COLO668 (cell line): ENCODE data around the gene CTDP1.

ENCODE experiments used
- DNase-seq: peaks from one replicate; lab custom pipeline; 2025; ENCODE audit not compliant: unreplicated experiment; lab: John Stamatoyannopoulos, UW

Gene CTDP1

DNA sequence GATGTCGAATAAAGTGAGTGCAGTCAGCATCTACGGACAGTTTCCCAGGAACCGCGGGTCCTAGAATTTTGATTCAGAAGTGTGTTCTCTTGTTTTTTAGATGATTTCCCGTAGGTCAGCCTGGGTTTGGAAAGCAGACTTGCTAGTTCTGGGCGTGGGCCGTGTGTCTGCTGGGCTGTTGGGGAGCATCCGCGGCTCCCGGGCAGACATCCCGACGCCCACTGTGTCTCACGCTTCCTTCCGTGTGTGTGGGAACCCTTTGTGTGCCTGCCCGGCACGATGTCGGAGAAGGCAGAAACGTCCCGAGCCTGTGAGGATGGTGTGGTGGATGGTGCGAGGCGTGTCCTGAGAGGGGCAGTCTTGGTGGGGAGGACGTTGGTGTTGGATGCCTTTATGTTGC lies 18.4 kb downstream of the CTDP1 start:
- no peak for DNase-seq

DNA sequence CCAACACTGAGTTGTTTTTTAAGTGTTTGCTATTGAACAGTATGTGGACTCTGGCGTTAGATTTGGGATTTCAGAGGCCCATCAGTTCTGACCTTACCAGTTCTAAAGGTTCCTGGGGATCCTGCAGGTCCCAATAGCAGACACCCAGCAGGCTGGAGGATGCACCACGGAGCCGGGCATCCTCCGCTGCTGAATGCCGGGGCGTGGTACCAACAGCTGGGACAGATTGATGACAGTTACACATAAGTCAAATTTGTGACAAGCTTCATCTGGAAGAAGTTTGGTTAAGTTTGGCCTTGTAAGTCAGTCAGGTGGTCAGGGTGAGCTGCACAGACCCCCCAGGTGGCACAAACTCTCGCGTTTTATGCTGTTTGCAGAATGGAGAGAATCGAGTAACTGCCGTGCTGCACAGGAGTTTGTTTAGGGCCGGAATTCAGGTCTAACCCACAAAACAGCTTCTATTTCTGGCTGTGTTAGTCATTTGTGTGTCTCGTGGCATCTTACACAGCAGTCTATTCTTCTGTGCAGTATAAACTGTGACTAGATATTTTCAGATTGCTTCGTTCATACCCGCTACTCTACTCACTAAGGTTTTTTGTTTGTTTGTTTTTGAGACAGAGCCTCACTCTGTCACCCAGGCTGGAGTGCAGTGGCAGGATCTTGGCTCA lies 19.2 kb downstream of the CTDP1 start:
- no peak for DNase-seq

DNA sequence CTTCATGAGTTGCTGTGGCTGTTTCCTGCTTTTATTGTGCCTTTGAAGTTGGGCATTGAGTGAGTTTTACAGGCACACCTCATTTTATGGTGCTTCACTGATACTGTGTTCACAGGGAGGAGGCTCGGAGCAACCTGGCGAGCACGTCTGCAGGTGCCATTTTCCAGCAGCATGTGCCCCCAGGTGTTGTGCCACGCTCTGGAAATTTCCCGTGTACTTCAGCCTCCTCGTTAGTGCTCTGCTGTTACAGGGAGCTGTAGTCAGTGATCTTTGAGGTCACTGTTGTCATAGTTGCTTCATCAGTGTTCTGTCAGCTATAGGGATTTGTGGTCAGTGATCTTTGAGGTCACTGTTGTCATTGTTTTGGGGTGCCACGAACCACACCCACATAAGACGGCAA lies 20.1 kb downstream of the CTDP1 start:
- no peak for DNase-seq

DNA sequence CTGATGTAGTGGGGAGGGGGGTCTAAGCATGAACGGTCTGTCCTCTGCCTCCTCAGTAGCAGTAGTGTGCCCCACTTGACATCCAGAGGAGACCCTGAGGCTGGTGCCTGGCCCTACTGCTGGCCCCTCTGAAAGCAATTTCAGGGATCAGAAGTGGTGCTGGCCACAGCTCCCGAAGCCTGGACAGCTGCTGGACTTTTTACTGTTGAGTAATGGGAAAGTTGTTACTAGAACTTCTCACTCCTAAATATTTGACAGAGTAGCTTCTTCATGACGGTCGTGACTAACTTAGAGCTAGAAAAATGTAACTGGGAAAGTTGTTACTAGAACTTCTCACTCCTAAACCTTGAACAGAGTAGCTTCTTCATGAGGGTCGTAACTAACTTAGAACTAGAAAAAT lies 23.3 kb downstream of the CTDP1 start:
- no peak for DNase-seq

DNA sequence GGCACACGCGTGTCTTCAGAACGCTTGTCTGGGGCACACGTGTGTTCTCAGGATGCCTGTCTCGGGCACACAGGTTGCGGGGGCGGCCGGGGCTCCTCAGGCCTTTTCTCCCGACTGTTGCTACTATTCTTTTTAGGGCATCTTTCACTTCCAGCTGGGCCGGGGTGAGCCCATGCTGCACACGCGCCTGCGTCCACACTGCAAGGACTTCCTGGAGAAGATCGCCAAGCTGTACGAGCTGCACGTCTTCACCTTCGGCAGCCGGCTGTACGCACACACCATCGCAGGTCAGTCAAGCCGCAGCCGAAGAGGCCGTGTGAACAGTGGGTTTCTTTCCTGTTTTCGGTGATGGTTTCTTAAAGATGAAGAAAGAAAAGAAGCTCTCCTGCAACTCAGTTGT lies 25.0 kb downstream of the CTDP1 start:
- DNase-seq: no peak

DNA sequence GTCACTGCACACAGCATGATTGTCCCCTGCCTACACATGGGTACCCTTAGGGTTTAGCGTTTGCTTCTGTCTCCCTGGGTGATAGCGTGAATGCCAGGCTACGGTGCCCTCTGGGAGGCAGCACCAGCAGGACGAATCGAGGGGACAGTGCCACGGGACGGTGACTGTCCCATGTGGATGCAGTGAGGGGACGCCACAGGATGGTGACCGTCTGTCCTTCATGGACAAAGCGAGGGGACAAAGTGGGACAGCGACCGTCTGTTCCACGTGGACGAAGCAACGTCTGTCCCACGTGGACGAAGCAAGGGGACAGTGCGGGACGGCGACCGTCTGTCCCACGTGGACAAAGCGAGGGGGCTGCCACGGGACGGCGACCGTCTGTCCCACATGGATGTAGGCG lies 25.7 kb downstream of the CTDP1 start:
- DNase-seq: no peak

DNA sequence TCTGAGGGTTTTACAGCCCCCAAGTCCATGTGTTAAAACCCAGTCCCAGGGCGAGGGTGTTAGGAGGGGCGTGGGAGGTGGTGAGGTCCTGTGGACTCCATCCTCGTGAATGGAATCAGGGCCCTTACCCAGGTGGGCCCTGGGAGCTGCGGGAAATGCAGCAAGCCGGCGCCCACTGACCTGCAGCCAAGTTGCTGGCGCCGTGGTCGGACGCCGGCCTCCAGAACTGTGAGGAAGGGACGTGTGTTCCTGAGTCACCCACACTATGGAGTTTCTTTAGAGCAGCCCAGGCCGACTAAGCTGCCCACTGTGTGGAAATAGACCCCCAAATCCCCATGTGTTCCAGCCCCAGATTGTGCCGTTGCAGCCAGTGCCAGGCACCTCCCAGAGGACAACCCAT lies 26.4 kb downstream of the CTDP1 start:
- DNase-seq: no peak

DNA sequence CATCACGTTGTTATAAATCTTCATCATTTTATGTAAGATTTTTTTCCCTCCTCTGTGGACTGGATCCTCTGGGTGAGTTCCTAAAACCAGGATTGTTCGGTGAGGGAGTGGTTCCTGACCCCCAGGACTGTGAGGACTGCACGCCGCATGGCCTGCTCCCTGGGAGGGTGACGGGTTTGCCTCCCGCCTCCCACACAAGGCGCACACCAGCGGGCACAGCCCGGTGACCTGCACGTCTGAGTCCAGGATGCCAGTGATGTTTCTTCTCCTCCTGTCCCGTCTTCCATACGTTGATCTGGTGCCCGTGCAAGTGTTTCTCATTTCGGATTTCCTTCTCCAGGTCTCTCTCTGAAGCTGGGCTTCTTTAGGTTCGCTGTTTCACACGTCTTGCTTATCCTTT lies 27.1 kb downstream of the CTDP1 start:
- DNase-seq: no peak

DNA sequence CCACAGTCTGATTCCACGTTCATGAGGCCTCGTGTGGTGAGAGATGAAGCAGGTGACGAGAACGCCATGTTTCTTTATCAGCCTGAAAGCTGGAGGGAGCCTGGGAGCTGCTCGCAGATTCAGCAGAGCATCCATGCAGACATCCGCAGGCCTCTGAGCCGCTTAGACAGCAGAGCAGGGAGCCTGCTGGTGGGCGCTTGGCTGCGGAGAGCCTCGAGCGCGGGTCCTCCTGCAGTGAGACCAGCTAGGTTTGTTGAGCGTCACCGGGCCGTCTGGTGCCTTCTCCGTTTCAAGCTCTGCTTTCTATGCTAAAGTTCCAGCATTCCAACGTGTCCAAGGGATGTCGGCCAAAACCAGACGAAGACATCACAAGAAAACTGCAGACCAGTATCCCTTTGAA lies 27.6 kb downstream of the CTDP1 start:
- DNase-seq: no peak

DNA sequence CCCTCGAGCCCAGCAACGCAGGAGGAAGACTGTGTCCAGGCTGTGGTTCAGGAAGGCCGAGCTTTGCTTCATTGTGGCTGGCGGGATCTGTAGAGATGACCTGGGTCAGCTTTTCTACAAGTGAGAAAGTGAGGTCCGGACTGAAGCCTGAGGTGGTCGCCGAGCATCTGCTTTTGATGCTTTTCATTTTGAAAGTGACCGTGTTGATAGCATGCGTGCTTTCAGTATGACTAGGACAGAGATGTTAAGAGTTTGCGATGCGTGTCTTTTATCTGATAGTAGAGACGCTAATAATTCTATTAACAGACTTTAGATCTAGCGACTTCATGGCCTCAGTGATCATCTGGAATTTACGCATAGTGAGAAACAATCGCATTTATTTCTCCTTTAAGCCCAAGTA lies 28.1 kb downstream of the CTDP1 start:
- no peak for DNase-seq

DNA sequence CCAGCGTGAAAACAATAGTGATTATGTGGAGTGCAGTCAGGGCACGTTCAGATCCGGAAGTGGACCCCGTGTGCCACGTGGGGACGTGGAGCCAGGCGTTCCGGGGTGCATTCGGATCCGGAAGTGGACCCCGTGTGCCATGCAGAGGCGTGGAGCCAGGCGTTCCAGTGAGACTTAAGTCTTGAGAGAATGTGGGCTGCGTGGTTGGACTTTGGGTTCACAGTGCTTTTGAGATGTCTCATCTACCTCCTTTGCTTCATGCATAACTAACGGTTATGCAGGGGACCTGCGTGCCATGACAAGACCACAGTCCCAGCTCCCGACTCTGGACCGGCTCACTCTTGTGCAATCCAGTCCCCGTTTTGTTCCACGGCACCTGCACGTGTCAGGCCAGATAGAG lies 28.8 kb downstream of the CTDP1 start:
- no peak for DNase-seq

DNA sequence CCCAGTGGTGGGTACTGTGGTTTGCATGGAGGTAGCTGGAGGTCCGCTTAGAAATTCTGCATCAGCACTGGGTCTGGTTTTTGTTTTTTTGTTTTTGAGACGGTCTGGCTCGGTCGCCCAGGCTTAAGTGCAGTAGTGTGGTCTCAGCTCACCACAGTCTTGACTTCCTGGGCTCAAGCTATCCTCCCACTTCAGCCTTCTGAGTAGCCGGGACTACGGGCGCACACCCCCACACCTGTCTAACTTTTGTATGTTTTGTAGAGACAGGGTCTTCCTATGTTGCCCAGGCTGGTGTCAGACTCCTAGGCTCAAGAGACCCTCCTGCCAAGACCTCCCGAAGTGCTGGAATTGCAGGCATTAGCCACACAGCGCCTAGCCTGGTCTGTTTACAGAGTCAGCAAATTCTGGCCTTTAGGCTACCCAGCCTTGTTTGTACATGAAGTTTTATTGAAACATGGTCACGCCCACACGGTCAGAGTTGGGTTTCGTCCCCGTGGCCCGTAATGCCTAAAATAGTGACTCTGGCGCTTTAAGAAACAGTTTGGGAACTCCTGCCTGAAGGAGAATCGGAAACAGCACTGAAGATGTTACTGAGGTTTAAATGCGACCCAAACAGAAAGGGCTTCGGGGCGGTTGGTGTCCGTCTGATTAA lies 32.7 kb downstream of the CTDP1 start:
- DNase-seq: no peak

DNA sequence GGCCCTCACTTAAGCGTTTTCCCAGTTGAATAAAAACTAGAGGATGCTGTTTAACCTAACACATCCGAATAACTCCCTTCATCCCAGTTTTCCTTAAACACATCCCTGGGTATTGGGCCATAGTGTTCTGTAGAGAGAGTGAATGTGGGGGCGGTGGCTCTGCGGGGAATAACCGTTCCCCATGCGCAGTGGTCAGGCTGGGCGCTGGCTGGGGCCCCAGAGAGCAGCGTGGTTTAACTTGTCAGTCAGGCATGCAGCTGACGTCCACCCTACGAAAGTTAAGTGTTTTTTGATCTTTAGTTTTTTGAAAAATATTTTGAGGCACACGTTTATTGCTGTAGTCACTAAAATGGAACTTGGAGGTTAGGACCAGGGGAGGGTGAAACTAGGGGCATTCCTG lies 33.7 kb downstream of the CTDP1 start:
- DNase-seq: no peak

DNA sequence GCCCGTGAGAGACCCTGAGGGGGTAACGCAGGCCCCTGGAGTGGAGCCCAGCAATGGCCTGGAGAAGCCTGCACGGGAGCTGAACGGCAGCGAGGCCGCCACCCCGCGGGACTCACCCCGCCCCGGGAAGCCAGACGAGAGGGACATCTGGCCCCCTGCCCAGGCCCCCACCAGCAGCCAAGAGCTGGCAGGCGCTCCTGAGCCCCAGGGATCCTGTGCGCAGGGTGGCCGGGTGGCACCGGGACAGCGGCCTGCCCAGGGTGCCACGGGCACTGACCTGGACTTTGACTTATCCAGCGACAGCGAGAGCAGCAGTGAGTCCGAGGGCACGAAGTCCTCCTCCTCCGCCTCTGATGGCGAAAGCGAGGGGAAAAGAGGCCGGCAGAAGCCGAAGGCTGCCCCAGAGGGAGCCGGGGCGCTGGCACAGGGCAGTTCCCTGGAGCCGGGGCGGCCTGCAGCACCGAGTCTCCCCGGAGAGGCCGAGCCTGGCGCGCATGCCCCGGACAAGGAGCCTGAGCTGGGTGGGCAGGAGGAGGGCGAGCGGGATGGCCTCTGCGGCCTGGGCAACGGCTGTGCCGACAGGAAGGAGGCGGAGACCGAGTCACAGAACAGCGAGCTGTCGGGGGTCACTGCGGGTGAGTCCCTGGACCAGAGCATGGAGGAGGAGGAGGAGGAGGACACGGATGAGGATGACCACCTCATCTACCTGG lies 35.1 kb downstream of the CTDP1 start:
- DNase-seq: no peak

DNA sequence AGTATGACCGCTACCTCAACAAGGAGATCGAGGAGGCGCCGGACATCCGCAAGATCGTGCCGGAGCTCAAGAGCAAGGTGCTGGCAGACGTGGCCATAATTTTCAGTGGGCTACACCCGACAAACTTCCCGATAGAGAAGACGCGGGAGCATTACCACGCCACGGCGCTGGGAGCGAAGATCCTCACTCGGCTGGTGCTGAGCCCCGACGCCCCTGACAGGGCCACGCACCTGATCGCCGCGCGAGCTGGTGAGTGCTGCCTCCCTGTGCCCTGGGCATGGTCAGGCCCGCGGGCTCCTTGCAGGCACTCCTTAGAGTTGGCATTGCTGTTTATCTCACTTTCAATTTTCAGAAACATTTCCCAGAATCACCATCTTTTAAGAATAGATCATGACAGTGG lies 35.7 kb downstream of the CTDP1 start:
- DNase-seq: no peak

DNA sequence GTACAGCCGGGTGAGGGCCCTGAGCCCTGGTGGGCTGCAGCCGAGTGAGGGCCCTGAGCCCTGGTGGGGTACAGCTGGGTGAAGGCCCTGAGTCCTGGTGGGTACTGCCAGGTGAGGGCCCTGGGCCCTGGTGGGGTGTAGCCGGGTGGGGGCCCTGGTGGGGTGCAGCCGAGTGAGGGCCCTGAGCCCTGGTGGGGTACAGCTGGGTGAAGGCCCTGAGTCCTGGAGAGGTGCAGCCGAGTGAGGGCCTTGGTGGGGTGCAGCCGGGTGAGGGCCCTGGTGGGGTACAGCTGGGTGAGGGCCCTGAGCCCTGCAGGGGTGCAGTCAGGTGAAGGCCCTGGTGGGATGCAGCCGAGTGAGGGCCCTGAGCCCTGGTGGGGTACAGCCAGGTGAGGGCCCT lies 37.5 kb downstream of the CTDP1 start:
- DNase-seq: no peak

DNA sequence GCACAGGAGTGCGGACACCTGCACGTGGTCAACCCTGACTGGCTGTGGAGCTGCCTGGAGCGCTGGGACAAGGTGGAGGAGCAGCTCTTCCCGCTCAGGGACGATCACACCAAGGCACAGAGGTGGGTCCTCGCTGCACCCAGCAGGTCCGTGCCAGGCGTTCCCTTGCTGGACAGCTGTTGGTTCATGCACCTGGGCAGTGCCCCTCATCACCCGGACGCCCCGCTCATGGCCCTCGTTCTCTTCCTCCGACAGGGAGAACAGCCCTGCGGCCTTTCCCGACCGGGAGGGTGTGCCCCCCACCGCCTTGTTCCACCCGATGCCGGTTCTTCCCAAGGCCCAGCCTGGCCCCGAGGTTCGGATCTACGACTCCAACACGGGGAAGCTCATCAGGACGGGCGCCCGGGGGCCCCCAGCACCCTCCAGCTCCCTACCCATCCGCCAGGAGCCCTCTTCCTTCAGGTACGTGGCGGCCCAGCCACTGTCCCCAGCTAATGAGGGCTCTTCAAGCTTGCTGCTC lies 38.0 kb downstream of the CTDP1 start:
- no peak for DNase-seq

DNA sequence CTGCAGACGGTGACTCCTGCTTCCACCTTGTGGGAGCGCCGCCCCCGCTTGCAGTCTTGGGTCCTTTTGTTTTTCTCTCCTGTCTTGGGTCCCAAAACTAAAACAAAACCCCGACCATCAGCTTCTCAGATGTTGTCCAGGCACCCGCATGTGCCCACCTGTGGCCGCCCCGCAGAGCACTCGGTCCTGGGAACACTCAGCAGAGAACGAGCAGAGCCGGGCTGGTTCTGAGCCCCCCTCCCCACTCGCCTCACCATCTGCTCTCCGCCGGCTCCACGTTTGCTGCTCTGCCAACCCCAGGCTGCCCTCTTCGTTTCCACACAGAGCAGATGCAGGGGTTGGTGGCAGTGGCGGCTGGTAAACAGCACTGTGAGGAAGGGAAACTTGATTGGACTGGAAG lies 38.5 kb downstream of the CTDP1 start:
- DNase-seq: no peak

DNA sequence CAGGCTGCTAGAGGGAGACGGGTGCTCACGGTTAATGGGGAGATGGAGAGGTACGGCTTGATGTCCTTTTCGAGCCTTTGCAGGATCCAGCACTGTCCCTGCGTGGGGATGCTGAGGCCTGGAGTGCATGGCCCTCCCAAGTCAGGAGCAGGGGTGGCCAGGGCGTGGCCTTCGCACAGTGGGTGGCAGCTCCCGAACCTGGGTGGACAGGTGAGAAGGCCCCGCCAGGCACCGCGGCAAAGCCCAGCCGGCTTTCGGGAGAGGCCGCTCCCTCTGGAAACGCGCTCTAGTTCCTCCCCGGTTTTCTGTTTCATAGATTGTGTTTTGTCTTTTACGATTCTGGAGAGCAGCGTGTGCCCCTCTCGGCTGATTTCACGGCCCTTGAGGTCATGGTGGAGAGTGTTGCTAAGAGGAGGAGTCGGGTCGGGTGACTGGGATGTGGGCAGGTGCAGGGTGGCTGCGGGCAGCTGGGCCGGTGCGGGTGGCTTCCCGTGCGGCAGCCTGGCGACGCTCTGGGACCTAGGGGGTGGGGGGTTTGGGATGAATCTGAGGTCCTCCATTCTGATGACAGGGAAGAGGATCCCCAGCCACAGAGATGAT lies 39.4 kb downstream of the CTDP1 start:
- no peak for DNase-seq

DNA sequence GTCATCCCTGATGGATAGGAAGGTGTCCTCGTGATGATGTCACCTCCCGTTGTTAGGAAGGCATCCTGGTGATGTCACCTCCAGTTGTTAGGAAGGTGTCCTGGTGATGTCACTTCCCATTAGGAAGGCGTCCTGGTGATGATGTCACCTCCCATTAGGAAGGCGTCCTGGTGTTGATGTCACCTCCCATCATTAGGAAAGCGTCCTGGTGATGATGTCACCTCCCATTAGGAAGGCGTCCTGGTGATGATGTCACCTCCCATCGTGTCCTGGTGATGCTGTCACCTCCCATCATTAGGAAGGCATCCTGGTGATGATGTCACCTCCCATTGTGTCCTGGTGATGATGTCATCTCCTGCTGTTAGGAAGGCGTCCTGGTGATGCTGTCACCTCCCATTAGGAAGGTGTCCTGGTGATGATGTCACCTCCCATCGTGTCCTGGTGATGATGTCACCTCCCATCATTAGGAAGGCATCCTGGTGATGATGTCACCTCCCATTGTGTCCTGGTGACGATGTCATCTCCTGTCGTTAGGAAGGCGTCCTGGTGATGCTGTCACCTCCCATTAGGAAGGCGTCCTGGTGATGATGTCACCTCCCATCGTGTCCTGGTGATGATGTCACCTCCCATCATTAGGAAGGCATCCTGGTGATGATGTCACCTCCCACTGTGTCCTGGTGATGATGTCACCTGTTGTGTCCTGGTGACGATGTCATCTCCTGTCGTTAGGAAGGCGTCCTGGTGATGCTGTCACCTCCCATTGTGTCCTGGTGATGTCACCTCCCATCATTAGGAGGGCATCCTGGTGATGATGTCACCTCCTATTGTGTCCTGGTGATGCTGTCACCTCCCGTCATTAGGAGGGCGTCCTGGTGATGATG lies 40.1 kb downstream of the CTDP1 start:
- DNase-seq: peak; percentile 32

DNA sequence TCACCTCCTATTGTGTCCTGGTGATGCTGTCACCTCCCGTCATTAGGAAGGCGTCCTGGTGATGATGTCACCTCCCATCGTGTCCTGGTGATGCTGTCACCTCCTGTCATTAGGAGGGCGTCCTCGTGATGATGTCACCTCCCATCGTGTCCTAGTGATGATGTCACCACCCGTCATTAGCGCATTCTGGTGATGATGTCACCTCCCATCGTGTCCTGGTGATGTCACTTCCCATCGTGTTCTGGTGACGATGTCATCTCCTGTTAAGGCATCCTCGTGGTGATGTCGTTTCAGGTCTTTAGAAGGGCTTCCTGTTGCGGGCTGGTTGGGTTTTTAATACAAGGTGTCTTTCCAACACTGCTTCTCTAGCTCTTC lies 40.7 kb downstream of the CTDP1 start:
- no peak for DNase-seq
